ENCODE data around the gene BOD1L1.

BOD1L1 gene

DNA sequence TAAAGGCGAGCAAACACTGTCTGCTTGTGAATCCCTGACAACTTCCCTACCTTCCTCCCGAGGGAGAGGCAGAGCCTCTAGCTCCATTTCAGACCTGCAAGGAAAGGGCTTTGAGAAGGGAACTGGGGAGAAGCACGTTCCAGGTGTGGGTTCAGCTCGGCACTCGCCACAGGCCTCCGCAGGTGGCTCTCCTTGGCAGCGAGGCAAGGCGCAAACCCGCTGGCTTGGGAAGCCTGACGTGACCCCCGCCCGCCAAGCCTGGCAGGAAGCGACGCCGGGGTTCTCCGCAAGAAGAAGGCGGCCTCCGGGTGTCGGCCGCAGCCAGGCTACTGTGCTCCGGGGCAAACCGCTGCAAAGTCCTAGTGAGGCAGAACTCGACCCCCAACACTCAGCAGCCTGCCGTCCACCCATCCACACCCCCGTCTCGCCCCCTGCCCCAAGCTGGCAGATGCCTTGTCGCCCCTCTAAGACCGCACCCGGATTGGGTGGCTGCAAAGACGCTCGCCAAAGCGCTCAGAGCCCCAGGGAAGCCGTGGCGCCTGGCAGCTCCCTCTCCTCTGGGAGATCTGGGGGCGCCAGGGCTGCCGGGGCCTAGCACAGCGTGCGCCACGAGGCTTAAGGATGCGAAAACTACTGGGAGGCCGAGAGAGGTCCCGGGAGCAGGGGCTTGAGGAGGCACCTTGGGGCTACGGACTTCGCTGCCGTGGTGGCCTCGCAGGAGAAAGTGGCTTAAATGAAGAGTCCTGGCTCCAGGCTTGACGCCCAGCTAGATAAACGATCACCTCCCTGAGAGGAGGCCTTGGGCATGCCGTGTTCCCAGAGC, 105.0 kb downstream of the BOD1L1 start:
- no peak for DNase-seq

DNA sequence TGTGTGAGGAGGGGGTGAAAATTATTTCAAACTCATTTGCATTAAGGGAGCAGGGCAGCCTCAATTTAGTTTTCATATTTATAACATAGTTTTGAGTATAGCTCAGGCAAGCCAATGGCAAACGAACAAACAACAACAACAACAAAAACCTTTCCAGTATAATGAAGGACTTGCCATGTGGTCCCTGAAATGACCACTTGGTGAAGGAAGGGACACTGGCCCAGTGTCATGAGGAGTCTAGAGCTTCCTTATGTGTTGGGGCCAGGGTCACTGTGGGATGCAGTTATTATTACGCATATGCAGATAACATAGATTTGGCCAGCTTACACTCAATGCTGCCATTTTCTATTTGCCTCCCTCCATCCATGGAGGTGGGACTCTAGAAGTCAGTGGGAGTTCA, 106.5 kb downstream of the BOD1L1 start:
- no peak for DNase-seq
